HFFc6 (cell line): ENCODE measurements around the gene ZKSCAN7. TPM values are rescaled to one million over a fixed set of nuclear protein-coding genes. Genes with fewer than 3 reads are reported as not detected.
A peak's percentile ranks its signal among the peaks of the same experiment; 100 is the strongest.
"Not testable (repeated sequence)": the region's sequence is repeated elsewhere in the genome, so short reads cannot be mapped to it uniquely, and the experiment has no call there.

Experiments
- DNase-seq: peaks from one replicate; pipeline ENCODE4 v3.0.0-alpha.2; 2018
- H3K27ac Mint-ChIP-seq: 2 replicates; pipeline ENCODE4 v1.8.0; 2020; ENCODE audit warnings: mild to moderate bottlenecking, mixed read lengths
- H3K27me3 Mint-ChIP-seq: 2 replicates; pipeline ENCODE4 v1.8.0; 2021; ENCODE audit warnings: mild to moderate bottlenecking, moderate library complexity, mixed read lengths; ENCODE audit not compliant: insufficient read depth
- H3K36me3 Mint-ChIP-seq: 2 replicates; pipeline ENCODE4 v1.8.0; 2021; ENCODE audit warnings: low read depth, mixed read lengths
- H3K4me1 Mint-ChIP-seq: 2 replicates; pipeline ENCODE4 v1.8.0; 2020; ENCODE audit warnings: low read depth, mixed read lengths
- H3K4me3 Mint-ChIP-seq: 2 replicates; pipeline ENCODE4 v1.8.0; 2020; ENCODE audit warnings: mild to moderate bottlenecking, moderate library complexity, mixed read lengths
- H3K9me3 Mint-ChIP-seq: 2 replicates; pipeline ENCODE4 v1.8.0; 2020; ENCODE audit warnings: mild to moderate bottlenecking, mixed read lengths
- total RNA-seq, 6 experiments: library from RNA; stranded (reverse); fragmentation: NEBNext Ultra II Directional; extraction: Animal tissue kit (Norgen Biotek cat#: 25700); gene quantifications; 2 replicates in 1 of 6; 3 replicates in 5 of 6; pipeline ENCODE4 v1.2.3, GENCODE V29; 2021
- TF ChIP-seq, protein P1 (sequence below): fragments of 200-600 bp; sonication (generic); IDR thresholded peaks from 2 replicates; pipeline ENCODE4 v1.5.0; 2021; ENCODE audit warnings: antibody characterized with exemption, mild to moderate bottlenecking

ZKSCAN7 gene
- total RNA-seq, 6 experiments from 2014 or later: 0.57 to 1.2 (median 0.94) TPM

DNA sequence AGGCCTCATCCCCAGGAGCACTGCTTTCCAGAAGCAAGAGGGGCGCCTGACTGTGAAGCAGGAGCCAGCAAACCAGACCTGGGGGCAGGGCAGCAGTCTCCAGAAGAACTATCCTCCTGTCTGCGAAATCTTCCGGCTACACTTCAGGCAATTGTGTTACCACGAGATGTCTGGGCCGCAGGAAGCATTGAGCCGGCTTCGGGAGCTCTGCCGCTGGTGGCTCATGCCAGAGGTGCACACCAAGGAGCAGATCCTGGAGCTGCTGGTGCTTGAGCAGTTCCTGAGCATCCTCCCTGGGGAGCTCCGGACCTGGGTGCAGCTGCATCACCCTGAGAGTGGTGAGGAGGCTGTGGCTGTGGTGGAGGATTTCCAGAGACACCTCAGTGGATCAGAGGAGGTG lies 2.1 kb downstream of the ZKSCAN7 start:
- H3K36me3 Mint-ChIP-seq: peaks cover 19% of the 10 kb centered on the region
- H3K27me3 Mint-ChIP-seq: peaks cover 1% of the 10 kb centered on the region; the same call in 1 of the 2 replicates
- peaks cover 12% of the 10 kb centered on the region for H3K9me3 Mint-ChIP-seq
- peaks cover 10% of the 10 kb centered on the region for H3K4me1 Mint-ChIP-seq
- H3K27ac Mint-ChIP-seq: no peak overlapping the region
- TF ChIP-seq, protein P1, sequence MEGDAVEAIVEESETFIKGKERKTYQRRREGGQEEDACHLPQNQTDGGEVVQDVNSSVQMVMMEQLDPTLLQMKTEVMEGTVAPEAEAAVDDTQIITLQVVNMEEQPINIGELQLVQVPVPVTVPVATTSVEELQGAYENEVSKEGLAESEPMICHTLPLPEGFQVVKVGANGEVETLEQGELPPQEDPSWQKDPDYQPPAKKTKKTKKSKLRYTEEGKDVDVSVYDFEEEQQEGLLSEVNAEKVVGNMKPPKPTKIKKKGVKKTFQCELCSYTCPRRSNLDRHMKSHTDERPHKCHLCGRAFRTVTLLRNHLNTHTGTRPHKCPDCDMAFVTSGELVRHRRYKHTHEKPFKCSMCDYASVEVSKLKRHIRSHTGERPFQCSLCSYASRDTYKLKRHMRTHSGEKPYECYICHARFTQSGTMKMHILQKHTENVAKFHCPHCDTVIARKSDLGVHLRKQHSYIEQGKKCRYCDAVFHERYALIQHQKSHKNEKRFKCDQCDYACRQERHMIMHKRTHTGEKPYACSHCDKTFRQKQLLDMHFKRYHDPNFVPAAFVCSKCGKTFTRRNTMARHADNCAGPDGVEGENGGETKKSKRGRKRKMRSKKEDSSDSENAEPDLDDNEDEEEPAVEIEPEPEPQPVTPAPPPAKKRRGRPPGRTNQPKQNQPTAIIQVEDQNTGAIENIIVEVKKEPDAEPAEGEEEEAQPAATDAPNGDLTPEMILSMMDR: no peak
- no peak for DNase-seq
- H3K4me3 Mint-ChIP-seq: no peak overlapping the region

- Mint-ChIP-seq H3K4me1 (peaks cover 1% of the 10 kb centered on the region), H3K9me3 (peaks cover 36% of the 10 kb centered on the region), H3K27me3 (peaks cover 1% of the 10 kb centered on the region; the same call in 1 of the 2 replicates), H3K36me3 (peaks cover 40% of the 10 kb centered on the region), H3K27ac (no peak overlapping the region), H3K4me3 (no peak overlapping the region)
- DNase-seq: no peak
- TF ChIP-seq, protein P1: no peak
These were observed 6.1 kb downstream of the ZKSCAN7 start for GRCh38 chr3:44561076-44561475.

DNA sequence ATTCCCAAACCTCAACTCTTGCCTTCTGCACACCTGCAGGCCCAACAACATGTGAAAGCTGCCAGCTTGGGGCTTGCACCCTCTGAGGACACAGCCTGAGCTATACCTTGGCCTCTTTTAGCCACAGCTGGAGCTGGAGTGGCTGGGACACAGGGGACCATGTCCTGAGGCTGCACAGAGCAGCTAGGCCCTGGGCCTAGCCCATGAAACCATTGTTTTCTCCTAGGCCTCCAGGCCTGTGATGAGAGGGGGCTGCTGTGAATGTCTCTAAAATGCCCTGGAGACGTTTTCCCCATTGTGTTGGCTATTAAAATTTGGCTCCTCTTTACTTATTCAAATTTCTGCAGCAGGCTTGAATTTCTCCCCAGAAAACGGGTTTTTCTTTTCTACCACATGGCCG lies 7.2 kb downstream of the ZKSCAN7 start:
- TF ChIP-seq, protein P1: no peak
- Mint-ChIP-seq H3K27me3 (peaks cover 1% of the 10 kb centered on the region), H3K4me3 (no peak overlapping the region), H3K4me1 (no peaks in the 10 kb centered on the region), H3K36me3 (peaks cover 43% of the 10 kb centered on the region), H3K27ac (no peak overlapping the region), H3K9me3 (peaks cover 39% of the 10 kb centered on the region)
- DNase-seq: no peak

- H3K4me1 Mint-ChIP-seq: no peaks in the 10 kb centered on the region
- TF ChIP-seq, protein P1: no peak
- peak; percentile 7 for DNase-seq
- H3K27ac Mint-ChIP-seq: no peak overlapping the region
- H3K4me3 Mint-ChIP-seq: no peak overlapping the region
- peaks cover 54% of the 10 kb centered on the region for H3K36me3 Mint-ChIP-seq
- no peaks in the 10 kb centered on the region; the same call in 1 of the 2 replicates for H3K27me3 Mint-ChIP-seq
- peaks cover 55% of the 10 kb centered on the region for H3K9me3 Mint-ChIP-seq
These were observed 13.6 kb downstream of the ZKSCAN7 start for GRCh38 chr3:44568561-44568960.

- Mint-ChIP-seq H3K27ac (no peak overlapping the region), H3K4me3 (no peak overlapping the region), H3K36me3 (peaks cover 43% of the 10 kb centered on the region), H3K27me3 (no peaks in the 10 kb centered on the region; the same call in 1 of the 2 replicates), H3K9me3 (peaks cover 53% of the 10 kb centered on the region), H3K4me1 (no peaks in the 10 kb centered on the region)
- TF ChIP-seq, protein P1: no peak
- DNase-seq: no peak
These were observed 16.0 kb downstream of the ZKSCAN7 start for GRCh38 chr3:44571024-44571423.

- H3K4me3 Mint-ChIP-seq: no peak overlapping the region
- peaks cover 13% of the 10 kb centered on the region for H3K36me3 Mint-ChIP-seq
- H3K4me1 Mint-ChIP-seq: no peaks in the 10 kb centered on the region
- no peak overlapping the region for H3K27ac Mint-ChIP-seq
- no peaks in the 10 kb centered on the region; the same call in 1 of the 2 replicates for H3K27me3 Mint-ChIP-seq
- peaks cover 57% of the 10 kb centered on the region for H3K9me3 Mint-ChIP-seq
- no peak for DNase-seq
- TF ChIP-seq, protein P1: no peak
These were observed 21.6 kb downstream of the ZKSCAN7 start for GRCh38 chr3:44576613-44577012.

GRCh38 chr3:44577354-44577952 lies 22.5 kb downstream of the ZKSCAN7 start:
- H3K4me3 Mint-ChIP-seq, H3K36me3 Mint-ChIP-seq, DNase-seq, H3K27me3 Mint-ChIP-seq, H3K4me1 Mint-ChIP-seq, H3K27ac Mint-ChIP-seq: not testable (repeated sequence)
- peaks cover 51% of the 10 kb centered on the region for H3K9me3 Mint-ChIP-seq

GRCh38 chr3:44578316-44578715 lies 23.3 kb downstream of the ZKSCAN7 start:
- not testable (repeated sequence) for DNase-seq, H3K36me3 Mint-ChIP-seq, H3K4me3 Mint-ChIP-seq, H3K4me1 Mint-ChIP-seq, H3K27me3 Mint-ChIP-seq, H3K27ac Mint-ChIP-seq
- H3K9me3 Mint-ChIP-seq: peaks cover 45% of the 10 kb centered on the region
